Activated CD8-positive, alpha-beta memory T cell treated with anti-CD3 and anti-CD28 coated beads for 4 hours (primary cell): ENCODE data around the gene SEZ6L.

ENCODE experiments used
- DNase-seq, 2 donors: peaks; one replicate each; pipeline ENCODE4 v3.0.0-alpha.2; 2020; ENCODE audit warnings: low read depth in 2 of 2

The SEZ6L gene

DNA sequence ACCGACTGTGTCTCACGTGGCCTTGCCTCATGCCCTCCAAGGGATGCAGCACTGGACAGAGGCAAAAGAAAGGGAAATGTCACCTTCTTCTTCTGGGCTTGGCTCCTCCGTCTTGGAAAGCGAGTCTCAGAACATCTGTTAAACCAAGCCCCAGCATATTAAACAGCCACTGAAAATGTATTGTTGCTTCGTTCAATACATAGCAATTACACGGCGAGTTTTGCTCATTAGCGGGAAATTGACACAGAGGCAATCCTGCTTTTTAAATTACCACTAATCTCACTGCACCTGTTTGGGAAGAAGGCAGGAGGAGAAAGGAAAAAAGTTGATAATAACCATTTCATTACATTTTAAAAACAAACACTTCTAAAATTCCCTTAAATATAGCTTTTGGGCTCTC is 72.1 kb downstream of the SEZ6L start:
- DNase-seq, result no peak

DNA sequence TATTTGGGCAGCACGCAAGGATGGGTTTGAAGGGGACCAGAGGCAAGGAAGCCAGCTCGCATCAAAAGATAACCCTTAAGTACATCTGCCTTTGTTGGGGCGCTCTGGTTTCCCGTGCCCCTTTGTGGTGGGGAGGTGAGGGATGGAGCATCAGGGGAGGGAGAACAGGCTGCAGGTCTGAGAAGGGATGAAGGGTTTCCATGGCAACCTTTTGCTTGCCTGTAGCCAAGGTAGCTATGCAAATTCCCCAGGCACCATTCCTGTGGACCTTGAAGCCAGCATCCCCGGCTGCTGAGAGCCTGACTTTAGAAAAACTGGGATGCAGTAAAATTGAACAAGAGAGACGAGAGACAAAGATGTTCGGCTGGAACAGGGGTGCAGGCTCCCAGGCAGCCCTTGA is 75.7 kb downstream of the SEZ6L start:
- DNase-seq, result no peak

DNA sequence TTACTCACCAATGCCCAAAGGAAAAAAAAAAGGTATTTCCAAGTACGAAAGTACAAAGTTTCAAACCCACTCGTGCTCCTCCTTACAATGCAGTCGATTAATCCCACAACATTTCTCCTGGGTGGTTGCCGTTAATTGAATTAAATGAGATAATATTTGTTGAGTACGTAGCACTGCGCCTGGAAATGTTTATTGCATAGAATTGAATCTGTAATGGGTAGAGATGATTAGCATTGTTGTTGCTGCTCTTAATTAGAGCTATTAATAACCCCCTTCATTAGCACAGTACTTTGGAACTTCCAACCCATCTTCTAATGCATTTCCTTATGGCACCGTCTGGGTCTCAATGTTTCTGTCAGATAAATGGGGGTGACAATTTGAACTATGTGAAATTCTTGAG is 77.3 kb downstream of the SEZ6L start:
- DNase-seq, result no peak

DNA sequence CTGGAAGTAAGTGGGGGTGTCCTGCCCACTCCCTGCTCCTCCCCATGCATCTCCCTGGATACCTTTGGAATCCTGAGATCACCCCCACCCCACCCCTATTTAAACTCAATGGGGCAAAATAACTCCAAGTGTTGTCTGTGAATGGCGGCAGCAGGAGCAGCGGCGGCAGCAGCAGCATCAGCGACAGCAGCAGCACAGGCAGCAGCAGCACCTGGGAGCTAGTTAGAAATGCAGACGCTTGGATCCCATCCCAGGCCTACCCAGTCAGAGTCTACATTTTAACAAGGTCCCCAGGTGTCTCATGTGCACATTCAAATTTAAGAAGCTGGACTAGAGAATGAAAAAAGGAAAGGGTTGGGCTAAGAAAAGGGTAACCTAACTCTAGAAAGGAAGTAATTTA is 82.6 kb downstream of the SEZ6L start:
- DNase-seq, result no peak

DNA sequence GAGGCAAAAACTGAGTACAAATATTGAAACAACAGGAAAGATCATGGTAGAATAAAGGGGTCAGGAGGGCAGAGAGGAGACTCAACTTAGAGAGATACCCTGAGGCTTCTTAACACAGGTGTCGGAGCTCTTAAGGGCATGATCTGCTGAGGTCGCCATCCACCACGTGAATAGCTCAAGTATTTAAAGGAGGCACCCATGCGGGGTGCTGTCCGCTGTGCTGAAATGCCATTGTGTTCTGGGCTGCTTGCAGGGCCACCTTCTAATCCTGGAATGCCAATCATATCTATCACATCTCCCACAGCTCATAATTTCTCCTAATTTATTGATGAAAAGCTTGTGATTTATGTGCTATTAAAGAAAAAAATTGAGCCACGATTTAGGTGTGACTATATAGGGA is 90.2 kb downstream of the SEZ6L start:
- DNase-seq, result no peak

DNA sequence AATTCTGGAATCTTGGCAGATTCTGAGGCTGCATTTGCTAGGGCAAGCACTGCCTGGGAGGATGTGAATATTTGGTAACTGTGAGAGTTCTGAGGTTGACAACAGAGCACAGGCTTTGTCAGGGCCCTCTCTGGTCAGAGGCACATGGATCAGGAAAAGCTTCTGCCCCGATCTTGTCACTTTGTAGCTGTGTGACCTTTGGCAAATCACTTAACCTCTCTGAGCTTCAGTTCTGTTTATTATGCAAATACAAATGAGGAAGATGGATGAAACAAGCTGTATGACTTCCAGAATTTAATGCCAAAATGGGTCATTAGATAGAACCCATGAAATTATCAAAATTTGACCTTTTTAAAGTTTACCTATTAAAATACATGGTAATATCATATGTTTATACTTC is 94.9 kb downstream of the SEZ6L start:
- DNase-seq, result no peak

DNA sequence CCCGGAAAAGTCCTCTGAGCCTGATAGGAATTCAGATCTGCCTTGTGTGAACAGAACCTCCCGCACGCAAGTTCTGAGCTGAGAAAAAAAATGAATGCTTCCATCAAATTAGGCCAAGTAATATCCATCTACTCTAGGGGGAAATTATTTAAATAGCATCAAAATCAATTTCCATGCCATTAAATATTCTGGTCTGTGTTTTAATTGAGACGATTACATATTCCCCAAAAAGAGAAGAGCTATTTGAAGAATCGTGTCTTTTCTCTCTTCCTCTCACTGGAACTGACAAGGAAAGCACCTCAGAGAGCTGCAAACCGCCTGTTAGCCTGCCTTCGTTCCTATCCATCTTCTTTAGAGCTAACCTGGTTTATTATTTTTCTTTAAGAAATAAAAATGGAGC is 96.0 kb downstream of the SEZ6L start:
- DNase-seq, result no peak

DNA sequence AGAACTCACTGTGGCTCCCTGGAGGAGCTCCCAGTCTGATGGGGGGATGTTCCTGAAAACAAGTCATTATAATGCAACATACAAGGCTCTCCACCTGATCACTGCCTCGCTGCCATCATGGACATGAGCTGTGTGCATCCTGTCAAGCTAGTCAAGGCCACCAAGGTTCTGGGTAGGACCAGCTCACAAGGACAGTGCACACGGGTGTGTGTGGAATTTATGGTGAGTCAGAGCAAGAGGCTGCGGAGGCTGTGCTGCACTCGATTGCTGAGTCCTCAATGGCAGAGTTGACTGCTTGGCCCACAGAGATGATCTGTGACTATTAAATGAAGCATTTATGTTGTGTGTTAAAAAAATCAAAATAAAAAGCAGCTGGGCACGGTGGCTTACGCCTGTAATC is 96.6 kb downstream of the SEZ6L start:
- DNase-seq, result no peak

DNA sequence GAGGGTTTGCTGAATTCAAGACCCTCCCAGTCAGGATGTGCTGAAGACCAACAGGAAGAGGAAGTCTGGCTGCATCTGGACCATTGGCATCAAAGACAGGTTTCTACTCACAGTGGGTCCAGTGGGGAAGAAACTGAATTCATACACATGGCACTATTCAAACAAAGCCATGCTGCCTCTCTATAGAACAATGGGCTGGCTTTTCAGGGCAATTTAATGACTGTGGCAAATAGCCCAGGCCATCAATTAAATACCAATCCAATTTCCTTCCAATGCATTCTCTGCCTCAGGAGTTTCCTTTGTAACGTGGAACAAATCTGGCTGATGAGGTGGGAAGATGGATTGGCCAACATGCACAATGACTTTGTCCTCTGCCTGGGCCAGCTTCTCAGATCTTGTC is 98.6 kb downstream of the SEZ6L start:
- no peak for DNase-seq

DNA sequence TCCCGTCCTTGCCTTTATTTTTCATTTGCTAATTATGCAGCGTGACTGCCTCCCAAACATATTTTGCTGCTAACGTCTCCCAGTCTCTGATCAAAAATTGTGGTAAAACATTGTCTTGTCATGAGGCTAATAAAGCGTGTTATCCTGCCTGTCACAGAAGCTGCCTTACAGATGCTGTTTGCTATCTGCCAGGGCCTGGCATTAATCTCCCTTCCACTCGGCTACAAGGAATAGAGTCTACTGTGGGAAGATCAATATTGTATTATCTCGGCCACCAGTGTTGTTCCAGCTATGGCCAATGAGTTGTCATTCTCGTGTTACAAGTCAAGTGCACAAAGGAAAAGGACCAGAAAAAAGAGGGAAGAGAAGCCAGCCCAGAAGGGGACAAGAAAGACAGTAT is 100.3 kb downstream of the SEZ6L start:
- no peak for DNase-seq

DNA sequence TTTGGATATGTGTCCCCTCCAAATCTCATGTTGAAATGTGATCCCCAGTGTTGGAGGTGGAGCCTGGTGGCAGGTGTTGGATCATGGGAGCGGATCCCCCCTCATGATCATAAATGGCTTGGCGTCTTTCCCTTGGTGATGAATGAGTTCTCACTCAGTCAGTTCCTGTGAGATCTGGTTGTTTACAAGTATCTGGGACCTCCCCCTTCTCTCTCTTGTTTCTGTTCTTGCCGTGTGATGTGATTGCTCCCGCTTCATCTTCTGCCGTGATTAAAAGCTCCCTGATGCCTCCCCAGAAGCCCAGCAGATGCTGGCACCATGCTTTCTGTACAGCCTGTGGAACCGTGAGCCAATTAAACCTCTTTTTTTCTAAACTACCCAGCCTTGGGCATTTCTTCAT is 102.2 kb downstream of the SEZ6L start:
- no peak for DNase-seq

DNA sequence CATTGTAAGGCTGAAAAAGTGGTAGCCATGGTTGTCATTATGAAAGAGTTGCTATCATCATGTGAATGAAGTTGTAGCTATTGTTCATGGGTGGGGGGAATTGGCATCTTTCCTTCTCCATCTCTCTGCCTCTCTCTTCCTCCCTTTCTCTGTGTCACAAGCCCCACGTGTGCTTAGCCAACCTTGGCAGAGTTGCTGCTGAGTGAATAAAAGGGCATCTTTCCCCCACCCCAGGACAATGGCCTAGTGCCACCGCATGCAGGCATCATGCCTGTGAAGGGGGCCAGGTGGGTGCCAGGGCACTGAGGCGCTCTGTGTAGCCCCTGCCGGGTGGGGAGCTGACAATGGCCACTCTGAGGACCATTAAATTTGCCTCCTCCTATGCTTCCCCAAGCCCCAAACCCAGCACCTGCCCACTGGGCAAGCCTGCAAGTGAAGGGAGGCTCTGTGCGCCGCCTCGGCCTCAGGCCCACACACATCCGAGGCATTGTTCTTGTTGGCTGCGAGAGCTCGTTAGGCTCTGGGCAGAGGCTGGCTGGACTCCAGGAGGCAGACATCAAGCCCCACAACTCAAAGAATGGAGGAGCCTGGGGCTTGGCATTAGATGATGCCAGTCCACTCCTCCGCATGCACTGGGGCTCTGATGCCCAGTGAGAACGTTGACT is 103.9 kb downstream of the SEZ6L start:
- DNase-seq, result no peak

DNA sequence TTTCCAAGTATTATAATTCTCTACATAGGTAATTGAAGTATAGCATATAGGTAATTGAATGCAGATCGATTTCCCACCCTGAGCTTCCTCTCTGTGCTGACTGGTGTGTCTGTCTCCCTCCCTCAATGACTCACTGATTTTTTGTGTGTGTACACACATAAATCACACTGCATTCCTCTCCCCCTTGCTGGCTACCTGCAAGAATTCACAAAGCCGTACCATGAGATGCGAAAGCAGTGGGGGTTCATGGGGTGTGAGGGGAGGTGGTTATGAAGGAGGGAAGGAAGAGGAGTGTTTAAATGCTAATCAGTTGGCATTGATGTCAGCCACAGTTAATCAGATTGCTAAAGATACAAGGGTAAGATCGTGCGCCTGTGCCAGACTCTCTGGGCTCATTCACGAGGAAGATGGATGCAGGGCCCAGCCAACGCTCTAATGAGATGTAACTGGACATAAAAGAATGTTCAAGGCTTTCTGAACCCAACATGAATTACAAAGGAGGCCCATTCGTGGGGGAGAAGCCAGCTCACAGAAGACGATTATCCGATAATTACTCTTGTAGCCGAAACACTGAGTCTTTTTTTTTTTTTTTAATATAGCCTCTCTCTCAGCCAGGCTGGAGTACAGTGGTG is 107.4 kb downstream of the SEZ6L start:
- DNase-seq, result no peak

DNA sequence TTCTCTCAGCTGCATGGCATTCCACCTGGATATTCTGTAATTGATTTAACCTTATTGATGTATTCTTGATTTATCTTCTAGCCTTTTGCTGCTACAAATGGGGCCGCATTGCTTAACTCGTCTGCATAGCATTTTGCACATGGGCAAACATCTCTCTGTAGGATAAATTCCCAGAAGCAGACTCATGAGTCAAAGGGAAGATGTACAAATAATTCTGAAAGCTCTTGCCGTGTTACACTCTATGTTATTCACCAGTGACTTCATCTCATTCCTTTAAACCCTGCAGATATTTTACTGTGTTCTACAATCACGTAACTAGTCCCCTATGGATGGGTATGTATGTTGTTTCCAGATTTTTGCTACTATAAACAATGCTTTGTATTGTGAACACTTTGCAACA is 112.7 kb downstream of the SEZ6L start:
- DNase-seq, result no peak

DNA sequence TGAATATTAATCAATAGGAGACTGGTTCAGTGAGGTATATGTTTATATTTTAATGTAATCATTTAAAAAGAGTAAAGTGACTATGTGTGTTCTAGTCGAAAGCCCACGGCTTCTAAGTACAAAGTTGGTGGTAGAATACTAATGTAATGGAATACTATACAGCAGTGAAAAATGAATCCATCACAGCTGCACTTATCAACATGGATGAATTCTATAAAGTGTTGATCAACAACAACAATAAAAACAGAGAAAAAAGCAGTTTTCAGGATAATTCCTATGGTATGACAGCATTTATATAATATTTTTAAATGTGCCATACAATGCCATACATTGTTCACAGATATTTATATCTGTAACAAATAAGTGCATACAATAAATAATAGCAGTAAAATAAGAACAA is 114.1 kb downstream of the SEZ6L start:
- no peak for DNase-seq

DNA sequence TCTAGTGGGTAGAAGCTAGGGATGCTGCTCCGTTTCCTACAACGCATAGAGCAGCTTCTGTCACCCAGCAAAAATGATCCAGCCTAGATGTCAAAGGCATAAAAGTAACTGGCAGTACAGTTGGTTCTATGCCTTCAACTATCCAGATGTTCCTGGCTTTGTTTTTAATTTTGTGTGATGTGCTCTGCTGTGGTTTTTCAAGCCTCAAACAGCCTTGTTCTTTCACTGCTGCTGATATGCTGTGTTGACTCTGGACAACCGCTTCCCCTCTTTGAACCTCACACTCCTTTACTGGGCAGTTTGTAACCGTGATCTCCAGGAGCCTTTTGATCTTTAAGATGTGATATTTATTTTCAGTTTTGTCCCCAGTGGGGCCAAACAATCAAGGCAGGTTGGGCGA is 116.4 kb downstream of the SEZ6L start:
- no peak for DNase-seq

DNA sequence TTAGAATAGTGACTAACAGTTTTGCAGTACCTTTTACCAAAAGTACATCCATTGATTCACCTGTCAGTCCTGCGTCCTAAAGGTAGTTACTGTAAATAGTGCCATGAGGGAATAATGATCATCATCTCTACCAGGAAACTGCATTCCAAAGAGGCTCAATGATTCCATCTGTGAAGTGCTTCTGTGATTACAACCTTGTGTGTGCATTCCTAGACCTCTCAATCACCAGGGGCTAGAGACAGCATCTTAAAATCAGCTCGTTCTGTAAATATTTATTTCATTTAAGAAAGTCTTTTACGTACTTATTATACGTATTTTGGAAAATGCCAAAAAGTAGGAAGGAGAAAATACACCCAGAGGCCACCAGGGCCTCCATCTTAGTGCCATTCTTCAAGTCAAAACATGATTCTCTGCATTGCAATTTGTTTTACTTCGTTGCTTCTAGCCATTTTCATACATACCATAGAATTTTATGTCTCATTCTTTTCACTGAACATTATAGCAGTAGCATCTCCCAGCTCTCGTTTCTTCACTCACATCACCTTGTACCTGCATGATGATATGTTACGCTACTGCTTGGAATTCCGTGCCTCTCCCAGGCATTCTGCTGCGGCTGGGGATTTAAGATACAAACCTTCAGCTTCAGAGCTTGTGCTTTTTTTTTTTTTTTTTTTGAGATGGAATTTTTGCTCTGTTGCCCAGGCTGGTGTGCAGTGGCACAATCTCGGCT is 117.0 kb downstream of the SEZ6L start:
- no peak for DNase-seq

DNA sequence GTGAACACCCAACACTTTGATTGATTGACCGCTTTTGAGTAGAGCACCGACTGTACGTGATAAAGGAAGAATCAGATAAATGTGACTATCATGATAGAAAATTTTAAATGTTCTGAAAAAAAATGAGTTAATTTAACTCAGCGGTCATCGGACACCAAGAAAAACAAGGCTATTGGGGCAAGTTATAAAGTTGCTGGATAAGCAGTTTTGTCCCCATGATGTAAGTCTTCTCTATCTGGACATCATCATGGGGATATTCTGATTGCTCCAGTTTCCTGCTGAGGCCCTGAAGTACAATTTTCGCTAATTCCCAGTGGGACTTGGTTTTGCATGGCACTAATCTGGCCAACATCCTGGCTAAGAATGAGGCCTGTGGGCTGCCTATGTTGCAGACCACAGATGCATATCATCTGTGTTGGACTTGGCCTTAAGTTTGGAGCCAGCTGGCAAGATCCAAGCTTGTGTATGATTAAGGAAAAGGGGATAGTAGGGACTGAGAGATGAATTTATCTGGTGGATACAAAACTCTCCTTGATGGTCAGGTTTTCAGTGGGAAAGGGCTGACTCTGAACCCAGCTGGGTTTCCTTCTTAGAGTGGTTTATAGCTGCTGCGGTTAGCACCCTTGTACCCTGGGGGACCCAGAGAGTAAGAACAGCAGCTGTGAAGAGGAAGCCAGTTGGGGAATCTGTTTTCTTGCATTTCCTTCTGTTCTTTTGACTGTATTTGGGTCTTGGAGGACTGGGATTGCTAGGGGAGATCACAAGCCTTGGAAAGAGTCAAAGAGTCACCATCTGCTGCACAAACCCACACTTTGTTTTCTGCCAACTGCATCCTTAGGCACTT is 118.3 kb downstream of the SEZ6L start:
- DNase-seq, result no peak

DNA sequence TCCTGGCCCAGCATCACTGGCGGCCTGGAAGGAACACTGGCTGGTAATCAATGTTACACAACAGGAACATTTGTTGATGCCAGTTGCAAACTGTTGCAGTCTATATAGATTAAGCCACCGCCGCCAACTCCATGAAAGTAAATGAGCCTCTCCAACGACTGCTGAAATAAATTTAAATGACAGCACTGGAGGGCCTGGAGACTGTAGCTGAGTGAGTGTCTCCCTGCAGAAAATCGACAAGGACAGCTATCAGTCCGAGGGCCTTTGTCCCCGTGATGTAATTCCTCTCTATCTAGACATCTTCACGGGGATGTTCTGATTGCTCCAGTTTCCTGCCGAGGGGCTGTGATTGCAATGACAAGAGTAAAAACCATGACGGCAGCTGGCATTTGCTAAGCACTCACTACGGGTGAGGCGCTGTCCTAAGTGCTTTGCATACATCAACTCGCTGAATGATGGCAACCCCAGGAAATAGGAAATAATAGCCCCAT is 120.4 kb downstream of the SEZ6L start:
- DNase-seq, result no peak

DNA sequence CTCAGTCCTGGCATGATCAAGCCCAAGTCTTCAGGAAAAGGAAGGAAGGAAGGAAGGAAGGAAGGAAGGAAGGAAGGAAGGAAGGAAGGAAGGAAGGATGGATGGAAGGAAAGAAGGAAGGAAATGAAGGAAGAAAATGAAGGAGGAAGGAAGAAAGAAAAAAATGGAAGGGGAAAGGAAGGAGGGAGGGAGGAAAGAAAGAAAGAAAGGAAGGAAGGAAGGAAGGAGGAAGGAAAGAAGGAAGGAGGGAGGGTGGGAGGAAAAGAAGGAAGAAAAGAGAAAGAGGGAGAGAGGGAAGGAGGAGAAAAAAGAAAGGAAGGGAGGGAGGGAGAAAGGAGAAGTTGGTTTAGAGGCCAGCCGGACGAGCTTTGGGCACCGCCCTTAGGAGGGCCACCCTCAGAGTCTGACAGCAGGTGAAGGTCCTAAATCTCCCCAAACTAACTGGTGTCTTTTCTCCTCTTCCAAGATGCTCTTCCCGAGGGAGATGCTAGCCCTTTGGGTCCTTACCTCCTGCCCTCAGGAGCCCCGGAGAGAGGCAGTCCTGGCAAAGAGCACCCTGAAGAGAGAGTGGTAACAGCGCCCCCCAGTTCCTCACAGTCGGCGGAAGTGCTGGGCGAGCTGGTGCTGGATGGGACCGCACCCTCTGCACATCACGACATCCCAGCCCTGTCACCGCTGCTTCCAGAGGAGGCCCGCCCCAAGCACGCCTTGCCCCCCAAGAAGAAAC is 122.8 kb downstream of the SEZ6L start:
- no peak for DNase-seq

DNA sequence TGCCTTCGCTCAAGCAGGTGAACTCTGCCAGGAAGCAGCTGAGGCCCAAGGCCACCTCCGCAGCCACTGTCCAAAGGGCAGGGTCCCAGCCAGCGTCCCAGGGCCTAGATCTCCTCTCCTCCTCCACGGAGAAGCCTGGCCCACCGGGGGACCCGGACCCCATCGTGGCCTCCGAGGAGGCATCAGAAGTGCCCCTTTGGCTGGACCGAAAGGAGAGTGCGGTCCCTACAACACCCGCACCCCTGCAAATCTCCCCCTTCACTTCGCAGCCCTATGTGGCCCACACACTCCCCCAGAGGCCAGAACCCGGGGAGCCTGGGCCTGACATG is 123.4 kb downstream of the SEZ6L start:
- DNase-seq, result no peak
